Measurements from ENCODE around the gene TBC1D13.
A peak's percentile ranks its signal among the peaks of the same experiment; 100 is the strongest.
"Not testable (repeated sequence)": the region's sequence is repeated elsewhere in the genome, so short reads cannot be mapped to it uniquely, and the experiment has no call there.

Gene TBC1D13, protein sequence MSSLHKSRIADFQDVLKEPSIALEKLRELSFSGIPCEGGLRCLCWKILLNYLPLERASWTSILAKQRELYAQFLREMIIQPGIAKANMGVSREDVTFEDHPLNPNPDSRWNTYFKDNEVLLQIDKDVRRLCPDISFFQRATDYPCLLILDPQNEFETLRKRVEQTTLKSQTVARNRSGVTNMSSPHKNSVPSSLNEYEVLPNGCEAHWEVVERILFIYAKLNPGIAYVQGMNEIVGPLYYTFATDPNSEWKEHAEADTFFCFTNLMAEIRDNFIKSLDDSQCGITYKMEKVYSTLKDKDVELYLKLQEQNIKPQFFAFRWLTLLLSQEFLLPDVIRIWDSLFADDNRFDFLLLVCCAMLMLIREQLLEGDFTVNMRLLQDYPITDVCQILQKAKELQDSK

DNA sequence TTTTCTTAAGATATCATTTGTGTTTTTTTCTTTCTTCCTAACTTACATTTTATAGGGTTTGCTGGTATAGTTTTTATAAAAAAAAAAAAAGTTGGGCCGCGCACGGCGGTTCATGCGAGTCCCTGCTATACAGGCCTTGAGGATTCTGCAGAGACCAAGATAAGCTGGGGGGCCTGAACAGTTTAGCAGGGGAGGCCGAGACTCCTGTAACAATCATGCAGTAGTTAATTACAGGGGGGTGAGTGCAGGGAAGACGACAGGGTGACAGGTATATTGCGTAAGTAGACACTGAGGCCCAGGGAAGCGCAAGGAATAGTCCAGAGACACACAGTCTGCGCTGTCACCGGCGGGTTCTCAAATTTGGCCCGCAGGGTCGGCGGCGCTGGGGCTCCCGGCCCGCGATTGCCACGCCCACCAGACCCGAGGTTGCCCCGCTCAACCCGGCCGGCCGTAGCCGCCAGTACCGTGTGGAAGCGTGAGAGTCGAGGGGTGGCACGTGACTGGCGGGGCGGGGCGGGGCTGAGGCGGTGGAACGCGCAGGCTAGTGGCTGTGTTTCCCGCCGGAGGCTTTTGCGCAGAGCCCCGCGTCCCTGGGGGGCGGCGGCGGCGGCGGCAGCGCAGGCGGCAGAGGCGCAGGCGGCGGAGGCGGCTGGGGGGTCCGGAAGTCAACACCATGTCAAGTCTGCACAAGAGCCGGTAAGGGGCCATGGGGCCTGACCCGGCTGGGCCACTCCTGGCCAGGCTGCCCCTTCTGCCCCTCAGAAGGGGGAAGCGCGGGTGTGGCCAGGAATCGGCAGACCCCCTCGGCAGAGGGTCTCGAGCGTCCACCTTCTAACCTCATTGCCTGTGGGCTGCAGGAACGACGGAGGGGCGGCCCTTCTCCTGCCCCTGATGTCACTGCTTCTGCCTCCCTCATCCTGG, at the start of gene TBC1D13:
Gene TBC1D13, plus strand, starts transcription at position 573 of the 921 bp plus-strand sequence. Its CDS starts 101 bp downstream, at position 674.
- peak; percentile 96 for DNase-seq (ENCODE audit: low spot score)

DNA sequence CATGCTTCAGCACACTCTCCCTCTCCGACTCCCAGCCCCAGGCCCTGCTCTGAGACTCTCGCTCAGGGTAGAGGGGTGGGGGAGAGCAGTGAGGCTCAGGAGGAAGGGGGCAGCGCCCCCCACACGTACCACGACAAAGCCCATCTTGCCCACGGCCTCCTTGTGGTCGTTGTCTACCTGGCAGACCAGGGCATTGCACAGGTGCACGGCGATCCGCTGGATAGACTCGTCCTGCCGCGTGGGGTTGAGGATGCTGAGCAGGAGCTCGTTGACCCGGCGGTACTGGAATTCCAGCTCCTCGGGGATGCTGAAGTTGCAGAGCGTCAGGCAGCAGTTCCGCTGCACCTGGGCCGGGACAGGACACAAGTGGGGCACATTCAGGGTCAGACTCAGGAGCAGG, 44.7 kb upstream of the TBC1D13 start:
- no peak for DNase-seq (ENCODE audit: low spot score)

DNA sequence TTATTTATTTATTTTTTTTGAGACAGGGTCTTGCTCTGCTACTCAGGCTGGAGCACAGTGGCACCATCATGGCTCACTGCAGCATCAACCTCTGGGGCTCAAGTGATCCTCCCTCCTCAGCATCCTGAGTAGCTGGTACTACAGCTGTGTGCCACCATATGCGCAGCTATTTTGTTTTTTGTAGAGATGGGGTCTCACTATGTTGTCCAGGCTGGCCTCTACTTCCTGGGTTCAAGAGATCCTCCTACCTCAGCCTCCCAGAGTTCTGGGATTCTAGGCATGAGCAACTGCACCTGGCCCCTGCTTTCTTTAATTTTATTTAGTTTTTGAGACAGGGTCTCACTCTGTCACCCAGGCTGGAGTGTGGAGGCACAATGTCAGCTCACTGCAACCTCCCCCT, 43.6 kb upstream of the TBC1D13 start:
- no peak for DNase-seq (ENCODE audit: low spot score)

DNA sequence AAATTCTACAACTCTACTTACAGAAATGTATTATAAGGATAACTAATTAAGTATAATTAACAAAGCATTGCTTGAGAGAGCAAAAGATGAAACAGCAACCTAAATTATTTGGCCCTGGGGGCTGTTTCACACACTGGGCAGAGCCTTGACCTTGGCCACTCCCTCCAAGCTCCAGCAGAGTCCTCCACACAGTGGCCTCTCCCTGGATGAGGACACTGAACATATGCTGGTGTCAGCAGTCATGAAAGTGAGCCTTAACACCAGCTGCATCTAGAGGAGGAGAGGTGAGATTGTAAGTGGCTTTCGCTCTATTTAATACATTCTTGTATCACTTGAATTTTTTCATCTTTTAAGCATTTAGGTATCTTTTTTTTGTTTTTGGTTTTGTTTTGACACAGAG, 39.8 kb upstream of the TBC1D13 start:
- DNase-seq (ENCODE audit: low spot score): no peak

DNA sequence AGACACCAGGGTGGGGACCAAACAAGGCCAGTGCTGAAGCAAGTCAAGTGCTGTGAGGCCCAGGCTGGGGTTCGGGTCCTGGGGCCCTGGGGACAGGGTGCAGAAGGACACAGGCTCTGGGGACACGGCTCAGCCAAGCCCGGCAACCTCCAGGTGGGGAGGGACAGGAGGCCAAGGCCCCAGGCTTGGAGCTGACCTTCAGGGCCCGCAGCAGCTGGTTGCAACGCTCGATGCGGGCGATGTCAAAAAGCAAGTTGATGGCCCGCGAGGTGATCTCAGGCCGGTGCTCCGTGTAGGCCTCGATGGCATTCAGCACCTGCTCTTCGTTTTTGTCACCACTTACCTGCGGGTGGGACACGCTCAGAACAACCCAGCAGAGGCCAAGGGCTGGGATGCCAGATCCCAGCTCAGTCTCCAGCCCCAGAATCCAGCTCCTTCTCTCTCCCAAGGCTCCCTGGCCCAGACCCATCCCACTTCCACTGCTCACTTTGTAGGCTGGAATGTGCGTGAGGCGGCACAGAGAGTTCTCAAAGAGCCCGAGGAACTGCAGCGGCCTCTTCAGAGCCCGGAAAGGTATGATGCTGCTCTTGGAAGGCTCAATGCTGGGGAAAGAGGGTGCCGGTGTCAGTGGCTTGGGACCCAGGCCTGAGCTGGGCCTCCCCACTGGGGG, 36.0 kb upstream of the TBC1D13 start:
- DNase-seq (ENCODE audit: low spot score): no peak

DNA sequence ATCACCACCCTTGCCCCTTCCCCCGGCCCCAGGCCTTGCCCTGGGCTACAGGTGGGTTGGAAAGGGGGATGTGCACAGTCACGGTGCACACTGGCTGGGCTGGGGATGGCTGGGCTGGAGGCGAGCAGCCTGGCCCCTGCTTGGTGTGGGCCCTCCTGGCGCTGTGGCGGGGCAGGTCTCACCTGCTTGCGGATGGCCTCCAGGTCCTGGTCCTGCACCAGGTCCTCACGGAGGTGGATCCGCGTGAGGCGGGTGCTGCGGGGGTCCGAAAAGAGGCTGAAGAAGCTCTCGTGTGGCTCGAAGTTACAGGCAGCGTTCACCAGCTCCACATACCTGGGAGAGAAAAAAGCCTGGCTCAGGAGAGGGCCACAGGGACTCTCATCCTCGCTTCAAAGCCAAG, 33.4 kb upstream of the TBC1D13 start:
- DNase-seq (ENCODE audit: low spot score): no peak

DNA sequence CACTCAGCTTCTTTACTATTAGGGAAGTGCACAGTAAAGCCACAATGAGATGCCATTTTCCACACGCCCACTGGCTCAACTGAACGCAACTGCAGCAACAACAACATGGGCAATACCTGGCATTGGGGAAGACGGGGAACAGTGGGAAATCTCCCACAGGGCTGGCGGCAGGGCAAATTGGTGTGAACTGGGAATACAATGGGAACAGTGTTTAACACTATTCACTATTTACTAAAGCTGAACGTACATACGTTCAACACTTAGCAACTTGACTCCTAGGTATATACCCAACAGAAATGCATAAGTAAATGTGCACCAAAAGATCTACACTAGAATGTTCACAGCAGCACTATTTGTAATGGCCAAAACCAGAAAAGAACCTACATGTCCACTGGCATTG, 29.5 kb upstream of the TBC1D13 start:
- DNase-seq (ENCODE audit: low spot score): no peak

DNA sequence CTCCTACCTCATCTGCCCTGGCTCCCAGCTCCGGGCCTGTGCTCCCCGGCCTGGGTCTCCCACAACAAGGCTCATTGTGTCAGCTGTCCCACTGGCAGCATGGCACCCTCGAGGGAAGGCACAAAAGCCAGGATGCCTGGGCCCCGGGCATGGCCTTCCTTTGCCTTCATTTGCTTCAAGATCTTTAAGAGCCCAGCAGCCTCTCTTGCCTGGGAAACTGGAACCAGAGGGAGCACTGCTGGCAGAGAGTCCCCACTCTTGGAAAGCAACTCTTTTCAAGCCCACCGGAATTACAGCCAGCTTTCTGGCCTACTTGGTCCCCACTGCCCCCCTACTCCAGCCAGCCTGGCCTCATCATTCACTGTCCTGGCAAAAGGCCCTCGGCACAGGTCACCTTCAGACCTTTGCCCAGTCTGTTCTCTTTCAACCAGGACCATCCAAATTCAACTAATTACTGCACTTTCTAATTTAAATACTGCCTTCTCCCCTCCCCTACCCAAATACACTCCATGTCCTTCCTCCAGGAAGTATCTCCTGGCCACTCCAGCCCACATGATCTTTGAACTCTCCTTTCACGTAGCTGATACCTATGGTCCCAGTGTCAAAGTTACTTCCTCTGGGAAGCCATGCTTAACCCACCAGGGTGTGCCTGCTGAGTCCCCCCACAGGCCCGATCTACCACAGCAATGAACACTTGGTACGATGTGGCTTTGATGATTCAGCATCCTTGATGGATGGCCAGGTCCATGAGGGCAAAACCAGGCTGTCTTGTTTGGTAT, 24.2 kb upstream of the TBC1D13 start:
- no peak for DNase-seq (ENCODE audit: low spot score)

DNA sequence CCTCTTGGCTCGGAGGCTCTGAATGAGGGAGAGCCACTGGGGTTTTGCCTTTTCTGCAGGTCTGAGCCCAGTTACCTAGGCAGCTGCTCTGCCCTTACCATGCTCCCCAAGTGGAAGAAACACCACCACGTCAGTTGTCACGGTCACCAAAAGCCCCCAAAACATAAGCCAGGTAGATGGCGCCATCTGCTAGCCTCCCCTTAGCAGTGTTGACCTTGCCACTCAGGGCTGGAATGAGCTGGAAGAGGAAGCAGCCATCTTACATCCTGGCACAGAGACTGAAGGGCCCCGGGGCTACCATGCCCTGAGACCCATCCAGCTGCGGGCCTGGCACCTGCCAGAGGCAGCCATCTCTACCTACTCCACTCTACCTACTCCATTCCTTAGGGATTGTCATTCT, 22.7 kb upstream of the TBC1D13 start:
- no peak for DNase-seq (ENCODE audit: low spot score)

DNA sequence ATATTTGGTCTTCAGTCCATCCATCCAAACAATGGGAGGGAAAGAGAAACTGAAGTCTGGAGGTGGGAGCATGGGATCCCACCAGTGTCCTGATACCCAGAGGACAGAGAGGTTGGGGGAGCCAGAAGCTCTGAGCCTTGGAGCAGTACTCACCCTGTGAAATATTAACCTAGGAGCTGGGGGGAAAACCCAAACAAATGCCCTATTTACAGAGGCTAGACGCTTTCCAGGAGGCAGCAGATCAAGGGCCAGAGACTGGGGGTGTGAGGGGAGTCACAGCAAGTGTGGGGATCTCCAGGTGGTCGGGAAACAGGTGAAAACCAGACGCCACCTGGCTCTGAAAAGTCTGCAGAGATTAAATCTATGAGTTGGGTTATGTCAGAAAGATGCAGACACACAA, 21.6 kb upstream of the TBC1D13 start:
- no peak for DNase-seq (ENCODE audit: low spot score)

DNA sequence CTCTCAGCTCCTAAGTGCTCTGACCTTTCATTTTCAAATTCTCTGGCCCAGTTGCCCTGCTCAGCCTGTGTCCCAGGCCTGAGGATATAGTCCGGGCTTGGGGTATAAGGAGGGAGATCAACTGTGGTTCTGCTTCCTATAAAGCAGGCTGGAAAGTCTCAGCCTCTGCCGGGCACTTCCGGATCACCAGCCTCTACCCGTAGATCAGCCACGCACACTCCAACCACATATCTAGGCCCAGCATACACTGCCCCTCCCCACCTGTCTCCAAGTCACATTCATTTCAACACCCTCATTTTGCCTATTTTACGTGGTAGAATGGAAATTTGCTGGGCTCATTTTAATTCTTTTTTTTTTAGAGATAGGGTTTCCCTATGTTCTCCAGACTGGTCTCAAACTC, 18.4 kb upstream of the TBC1D13 start:
- no peak for DNase-seq (ENCODE audit: low spot score)

DNA sequence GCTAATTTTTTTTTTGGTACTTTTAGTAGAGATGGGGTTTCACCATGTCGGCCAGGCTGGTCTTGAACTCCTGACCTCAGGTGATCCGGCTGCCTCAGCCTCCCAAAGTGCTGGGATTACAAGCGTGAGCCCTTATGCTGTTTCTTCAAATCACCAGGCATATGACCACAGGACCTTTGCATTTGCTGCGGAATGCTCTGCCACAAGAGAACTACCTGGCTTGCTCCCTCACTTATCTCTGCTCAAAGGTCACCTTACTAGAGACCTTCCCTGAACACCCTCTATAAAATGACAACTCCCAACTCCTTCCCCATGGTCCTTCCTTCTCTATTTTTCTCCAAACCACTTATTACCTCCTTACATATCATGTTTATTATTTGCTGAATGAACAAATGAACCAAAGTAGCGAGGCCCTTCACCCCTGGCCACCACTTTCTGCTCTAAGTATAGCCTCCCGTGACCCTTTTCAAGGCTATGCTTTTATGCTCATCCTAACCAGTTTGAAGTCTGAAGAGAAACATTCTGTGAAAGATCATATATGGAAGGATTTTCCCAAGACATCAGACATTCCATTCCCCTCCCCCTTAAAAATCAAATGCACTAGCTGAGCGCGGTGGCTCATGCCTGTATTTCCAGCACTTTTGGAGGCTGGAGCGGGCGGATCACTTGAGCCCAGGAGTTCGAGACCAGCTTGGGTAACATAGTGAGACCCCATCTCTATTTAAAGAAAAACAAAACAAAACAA, 16.6 kb upstream of the TBC1D13 start:
- DNase-seq (ENCODE audit: low spot score): no peak

DNA sequence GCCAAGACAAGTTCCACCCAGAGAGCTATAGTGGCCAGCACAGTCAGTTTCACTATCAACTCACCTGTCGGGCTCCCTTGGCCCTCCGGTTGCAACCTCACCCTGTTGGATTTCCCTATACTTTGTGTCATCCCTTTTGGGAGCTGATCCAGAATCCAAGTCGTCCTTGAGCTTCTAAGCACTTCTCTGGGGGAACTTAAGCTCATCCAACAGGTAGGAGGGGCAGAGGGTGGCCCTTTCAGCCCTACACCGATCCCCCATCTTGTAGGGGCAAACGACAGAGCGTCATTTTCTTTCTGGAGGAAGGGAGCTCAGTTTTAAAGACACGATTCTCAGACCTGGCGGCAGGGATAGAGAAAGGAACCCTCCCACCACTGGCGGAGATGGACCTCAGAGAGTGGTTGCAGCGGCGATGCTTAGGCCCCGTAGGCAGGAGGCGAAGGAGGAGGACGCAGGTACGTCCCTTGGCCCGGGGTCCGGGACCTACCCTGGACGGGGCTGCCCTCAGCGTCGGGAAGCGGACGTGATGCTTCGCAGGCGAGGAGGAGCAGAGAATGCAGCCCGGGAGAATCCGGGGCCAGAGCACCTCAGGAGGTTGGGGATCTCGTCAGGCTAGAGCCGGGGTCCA, 15.8 kb upstream of the TBC1D13 start:
- DNase-seq (ENCODE audit: low spot score): no peak

DNA sequence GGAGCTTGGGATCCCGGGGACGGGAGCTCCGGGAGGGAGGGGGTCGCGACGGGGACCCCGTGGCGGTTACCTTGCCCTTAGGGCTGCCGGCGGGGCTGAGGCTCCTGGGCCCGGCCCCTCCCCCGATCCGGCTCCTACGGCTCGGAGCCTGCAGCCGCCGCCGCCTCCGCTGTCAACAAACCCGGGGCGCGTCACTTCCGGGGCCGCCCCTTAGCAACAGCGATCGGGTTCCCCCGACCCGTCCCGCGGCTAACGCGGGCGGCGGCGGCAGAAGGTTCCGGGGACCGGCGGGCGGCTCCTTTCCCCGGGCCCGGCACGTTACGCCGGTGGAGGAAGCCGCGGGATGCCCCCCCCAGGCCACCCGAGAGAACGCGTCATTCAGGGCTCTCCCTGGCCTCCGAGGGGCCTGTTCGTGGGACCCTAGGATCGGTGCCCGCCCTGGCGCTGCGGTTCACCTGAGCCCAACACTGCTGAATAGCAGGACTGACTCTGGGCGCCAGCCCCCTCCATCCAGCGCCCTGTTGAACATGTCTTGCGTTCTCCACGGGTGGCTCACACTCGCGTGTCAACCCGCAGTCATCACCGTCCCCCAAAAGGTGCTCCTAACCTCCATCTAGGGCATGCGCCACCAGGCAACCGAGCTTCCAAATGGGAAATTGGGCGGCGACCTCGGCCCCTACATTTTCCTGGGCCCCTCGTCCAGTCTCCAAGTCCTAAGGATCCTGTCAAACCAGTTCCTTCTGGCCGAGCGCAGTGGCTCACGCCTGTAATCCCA, 15.1 kb upstream of the TBC1D13 start, which contains the start of gene ZER1:
Gene ZER1, minus strand, starts transcription at position 183 of the 775 bp plus-strand sequence. CDS start 16,362 bp downstream, outside the sequence.
- peak; percentile 98 for DNase-seq (ENCODE audit: low spot score)

DNA sequence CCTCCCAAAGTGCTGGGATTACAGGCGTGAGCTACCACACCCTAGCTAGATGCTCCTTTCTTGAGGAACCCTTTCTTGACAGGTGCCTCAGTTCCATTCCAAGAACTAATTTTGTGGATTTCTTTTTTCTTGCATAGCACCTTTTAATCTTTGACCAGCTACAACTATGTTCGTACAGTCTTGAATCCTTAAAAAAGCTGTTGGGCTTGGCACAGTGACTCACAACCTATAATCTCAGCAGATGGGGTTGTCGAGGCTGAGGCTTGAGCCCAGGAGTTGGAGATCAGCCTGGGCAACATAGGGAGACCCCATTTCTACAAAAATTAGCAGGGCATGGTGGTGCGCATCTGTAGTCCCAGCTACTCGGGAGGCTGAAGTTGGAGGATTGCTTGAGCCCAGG, 14.0 kb upstream of the TBC1D13 start:
- no peak for DNase-seq (ENCODE audit: low spot score)

DNA sequence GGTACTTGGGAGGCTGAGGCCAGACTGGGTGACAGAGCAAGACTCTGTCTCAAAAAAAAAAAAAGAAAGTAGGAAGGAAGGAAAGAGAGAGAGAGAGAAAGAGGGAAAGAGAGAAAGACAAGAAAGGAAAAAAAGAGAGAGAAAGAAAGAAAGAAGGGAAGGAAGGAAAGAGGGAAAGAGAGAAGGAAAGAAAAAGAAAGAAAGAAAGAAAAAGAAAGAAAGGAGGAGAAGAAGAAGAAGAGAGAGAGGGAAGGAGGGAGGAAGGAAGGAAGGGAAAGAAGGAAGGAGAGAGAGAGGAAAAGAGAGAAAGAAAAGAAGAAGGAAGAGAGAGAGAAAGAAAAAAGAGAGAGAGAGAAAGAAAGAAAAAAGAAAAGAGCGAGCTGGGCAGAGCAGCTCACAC, 12.2 kb upstream of the TBC1D13 start:
- no peak for DNase-seq (ENCODE audit: low spot score)

DNA sequence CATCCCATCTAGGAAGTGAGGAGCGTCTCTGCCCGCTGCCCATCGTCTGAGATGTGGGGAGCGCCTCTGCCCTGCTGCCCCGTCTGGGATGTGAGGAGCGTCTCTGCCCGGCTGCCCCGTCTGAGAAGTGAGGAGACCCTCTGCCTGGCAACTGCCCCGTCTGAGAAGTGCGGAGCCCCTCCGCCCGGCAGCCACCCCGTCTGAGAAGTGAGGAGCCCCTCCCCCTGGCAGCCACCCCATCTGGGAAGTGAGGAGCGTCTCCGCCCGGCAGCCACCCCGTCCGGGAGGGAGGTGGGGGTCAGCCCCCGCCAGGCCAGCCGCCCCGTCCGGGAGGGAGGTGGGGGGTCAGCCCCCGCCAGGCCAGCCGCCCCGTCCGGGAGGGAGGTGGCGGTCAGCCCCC, 7.0 kb upstream of the TBC1D13 start:
- not testable (repeated sequence) for DNase-seq (ENCODE audit: low spot score)

DNA sequence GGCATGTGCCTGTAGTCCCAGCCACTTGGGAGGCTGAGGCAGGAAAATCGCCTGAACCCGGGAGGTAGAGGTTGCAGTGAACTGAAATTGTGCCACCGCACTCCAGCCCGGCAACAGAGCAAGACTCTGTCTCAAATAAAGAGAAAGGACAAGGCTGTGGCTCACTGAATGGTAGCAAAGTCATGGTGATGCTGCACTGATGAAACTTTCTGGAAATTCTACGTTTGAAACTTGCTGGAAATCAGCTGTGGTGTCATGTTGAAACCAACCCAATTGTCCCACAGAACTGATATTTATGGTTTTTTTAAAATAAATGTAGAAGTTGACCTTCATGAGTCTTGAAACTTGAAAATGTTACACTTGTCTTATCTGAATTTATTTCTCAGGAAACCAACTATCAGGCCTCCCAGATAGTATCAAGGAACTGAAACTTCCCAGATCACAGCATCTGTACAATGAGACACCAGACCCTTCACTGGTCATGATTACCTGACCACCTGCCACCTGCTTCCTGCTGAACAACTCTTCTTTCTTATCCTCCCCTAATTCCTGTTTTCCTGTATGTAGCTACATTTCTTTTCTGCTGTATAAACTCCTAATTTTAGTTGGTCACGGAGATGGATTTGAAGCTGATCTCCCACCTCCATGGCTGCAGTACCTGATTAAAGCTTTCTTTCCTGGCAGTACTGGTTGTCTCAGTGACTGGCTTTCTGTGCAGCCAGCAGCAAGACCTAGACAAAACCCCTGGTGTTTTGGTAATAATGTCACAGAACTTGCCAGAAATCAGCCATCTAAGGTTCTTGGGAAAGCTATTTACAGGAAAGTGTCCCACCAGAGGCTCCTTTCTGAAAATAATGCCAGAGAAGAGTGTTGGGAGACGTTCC, 5.6 kb upstream of the TBC1D13 start:
- no peak for DNase-seq (ENCODE audit: low spot score)

DNA sequence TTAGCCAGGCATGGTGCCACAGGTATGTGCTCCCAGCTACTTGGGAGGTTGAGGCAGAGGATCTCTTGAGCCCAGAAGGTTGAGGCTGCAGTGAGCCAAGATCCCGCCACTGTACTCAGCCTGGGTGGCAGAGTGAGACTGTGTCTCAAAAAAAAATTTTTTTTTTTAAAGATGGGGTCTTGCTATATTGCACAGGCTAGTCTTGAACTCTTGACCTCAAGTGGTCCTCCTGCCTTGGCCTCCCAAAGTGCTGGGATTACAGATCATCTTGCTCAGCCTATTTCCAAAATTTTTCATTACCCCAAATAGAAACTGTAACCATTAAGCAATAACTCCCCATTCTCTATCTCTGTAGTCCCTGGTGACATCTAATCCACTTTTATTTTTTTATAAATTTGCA, 4.4 kb upstream of the TBC1D13 start:
- DNase-seq (ENCODE audit: low spot score): no peak

All from AG08395 (cell line).